ENCODE measurements around the gene AHCYL1.

Gene AHCYL1

DNA sequence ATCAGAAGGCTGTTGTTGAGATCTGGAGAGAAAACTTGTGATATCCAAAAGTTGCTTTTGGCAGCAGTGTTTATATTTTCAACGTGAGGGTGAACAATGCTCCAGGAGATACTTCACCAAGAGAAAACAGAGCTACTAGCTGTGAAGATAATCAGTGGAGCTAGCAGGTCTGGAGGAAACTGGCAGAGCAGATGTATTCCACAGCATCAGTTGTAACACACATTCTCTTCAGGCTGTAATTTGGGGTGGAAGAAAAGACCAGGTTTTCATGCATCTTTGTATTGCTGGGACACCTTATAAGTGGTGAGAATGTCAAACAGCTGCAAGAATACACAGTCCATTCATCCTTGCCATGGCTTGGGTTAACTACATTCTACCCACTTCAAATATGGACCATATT is 22.0 kb downstream of the AHCYL1 start:
- TF ChIP-seq, protein P1, sequence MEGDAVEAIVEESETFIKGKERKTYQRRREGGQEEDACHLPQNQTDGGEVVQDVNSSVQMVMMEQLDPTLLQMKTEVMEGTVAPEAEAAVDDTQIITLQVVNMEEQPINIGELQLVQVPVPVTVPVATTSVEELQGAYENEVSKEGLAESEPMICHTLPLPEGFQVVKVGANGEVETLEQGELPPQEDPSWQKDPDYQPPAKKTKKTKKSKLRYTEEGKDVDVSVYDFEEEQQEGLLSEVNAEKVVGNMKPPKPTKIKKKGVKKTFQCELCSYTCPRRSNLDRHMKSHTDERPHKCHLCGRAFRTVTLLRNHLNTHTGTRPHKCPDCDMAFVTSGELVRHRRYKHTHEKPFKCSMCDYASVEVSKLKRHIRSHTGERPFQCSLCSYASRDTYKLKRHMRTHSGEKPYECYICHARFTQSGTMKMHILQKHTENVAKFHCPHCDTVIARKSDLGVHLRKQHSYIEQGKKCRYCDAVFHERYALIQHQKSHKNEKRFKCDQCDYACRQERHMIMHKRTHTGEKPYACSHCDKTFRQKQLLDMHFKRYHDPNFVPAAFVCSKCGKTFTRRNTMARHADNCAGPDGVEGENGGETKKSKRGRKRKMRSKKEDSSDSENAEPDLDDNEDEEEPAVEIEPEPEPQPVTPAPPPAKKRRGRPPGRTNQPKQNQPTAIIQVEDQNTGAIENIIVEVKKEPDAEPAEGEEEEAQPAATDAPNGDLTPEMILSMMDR (conservative IDR thresholded peaks at IDR 0.05; ENCODE audit: low read length): no peak
- H3K4me3 ChIP-seq (ENCODE audit: low read length): no peak overlapping the region
- DNase-seq (ENCODE audit: low read depth): no peak

DNA sequence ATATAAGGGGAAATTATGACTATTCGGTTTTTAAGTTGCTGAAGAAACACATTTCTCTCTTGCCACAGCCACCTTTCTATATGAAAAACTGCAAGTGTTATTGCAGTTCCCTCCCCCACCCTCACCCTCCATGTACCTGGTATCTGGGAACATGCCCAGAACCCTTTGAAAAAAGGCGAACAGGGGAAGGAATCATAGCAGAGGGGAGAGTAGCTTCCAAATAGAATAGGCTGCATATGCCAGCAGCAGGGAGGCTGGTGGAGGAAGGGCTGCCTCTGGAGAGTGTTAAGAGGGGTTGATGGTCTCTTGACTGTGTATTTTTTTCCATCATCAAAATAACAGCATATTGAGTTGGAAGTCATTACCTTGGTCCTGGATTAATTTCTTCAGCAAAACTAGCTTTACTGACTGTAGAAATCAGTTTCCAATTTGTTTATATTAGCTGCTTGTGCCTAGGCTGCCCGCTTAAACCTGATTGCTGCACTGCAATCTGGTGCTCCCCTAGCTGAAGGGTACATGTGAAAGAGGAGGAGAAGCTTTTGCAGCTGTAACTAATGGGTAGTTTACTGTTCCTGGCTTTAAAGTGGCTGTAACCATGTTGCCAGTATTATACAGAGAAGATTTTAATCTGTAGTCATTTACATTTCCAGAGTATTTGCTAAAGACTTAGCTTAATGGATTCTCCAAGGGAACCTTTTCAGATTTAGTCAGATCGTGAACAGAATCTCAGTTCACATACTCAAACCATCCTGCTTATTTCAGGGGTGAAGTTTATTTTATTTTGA is 22.7 kb downstream of the AHCYL1 start:
- TF ChIP-seq, protein P1 (conservative IDR thresholded peaks at IDR 0.05; ENCODE audit: low read length): no peak
- no peak overlapping the region for H3K4me3 ChIP-seq (ENCODE audit: low read length)
- no peak for DNase-seq (ENCODE audit: low read depth)

DNA sequence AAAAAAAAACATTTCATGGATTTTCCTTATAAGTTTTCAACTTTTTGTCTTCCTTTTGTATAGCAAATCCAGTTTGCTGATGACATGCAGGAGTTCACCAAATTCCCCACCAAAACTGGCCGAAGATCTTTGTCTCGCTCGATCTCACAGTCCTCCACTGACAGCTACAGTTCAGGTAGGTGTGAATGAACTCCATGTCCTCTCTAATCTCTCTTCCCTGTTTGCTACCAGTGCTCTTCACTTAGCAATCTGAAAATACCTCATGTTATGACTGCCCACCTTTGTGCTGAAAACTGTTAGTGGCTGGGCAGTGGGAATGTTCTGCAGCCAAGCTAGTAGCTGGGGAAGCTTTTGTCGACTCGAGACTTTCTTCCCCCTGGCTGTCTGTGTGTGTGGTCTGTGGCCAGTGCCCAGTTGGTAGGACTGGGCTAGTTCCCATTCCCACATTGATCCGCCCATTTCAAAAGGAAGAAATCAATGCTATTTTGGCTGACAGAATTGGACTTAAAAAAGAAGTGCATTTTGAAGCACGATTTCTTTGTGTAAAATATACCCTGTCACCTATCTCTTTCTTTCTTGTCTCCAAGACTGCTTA is 24.5 kb downstream of the AHCYL1 start:
- no peak overlapping the region for H3K4me3 ChIP-seq (ENCODE audit: low read length)
- DNase-seq (ENCODE audit: low read depth): no peak
- TF ChIP-seq, protein P1 (conservative IDR thresholded peaks at IDR 0.05; ENCODE audit: low read length): no peak

DNA sequence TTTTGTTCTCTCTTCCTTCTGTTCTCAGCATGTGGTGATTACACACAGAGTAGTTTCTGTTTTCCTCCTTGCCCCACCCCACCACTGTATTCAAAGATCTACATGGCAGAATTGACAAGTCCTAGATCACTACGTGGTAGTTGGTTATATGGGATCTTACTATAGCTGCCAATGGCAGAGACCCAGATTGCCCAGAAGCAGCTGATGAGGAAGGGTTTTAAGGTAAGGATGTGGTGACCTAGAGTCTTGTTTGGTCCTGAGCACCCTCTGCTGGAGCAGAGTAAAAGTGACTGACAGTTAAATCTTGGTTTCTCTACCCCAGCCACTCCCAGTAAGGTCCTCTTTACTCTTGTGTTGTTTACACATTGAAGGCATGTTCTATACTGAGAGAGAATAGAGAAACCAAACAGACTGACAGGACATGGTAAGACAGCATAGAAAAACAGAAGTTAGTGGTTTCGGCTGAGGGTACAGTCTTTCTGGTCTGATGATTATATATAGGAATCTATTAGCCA is 27.0 kb downstream of the AHCYL1 start:
- TF ChIP-seq, protein P1 (conservative IDR thresholded peaks at IDR 0.05; ENCODE audit: low read length): peak; percentile 73
- peak; percentile 66 for DNase-seq (ENCODE audit: low read depth)

DNA sequence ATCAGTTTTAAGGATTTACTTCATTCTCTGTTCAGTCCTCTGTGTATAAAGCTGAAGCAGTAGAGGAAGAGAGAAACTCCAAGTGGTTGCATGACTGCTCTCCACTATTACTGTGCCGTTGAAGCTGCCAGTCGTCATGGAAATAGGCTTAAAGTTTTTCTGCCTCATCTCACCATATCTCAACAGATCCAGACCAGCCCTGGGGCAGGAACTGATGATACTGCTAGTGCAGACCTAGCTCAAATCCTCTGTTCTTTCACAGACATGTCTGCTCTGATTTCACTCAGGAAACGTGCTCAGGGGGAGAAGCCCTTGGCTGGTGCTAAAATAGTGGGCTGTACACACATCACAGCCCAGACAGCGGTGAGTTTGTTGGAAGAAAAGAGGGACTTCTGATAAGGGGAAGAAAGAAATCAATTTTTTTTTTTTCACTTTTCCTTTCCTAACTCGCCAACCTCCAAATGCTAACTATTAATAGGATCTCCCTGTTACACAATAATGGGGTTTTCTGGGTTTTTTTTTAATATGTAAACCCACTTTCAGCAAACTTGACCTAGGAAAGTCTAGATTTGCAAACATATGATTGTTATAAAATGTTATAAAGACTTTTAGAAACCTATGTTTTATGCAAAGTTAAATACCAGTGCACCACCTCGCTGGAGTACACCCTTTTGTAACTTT is 27.7 kb downstream of the AHCYL1 start:
- TF ChIP-seq, protein P1 (conservative IDR thresholded peaks at IDR 0.05; ENCODE audit: low read length): no peak
- no peak overlapping the region for H3K4me3 ChIP-seq (ENCODE audit: low read length)
- no peak for DNase-seq (ENCODE audit: low read depth)

More for the DNA sequence above, 27.0 kb downstream of the AHCYL1 start:
- no peak overlapping the region for H3K4me3 ChIP-seq (ENCODE audit: low read length)

DNA sequence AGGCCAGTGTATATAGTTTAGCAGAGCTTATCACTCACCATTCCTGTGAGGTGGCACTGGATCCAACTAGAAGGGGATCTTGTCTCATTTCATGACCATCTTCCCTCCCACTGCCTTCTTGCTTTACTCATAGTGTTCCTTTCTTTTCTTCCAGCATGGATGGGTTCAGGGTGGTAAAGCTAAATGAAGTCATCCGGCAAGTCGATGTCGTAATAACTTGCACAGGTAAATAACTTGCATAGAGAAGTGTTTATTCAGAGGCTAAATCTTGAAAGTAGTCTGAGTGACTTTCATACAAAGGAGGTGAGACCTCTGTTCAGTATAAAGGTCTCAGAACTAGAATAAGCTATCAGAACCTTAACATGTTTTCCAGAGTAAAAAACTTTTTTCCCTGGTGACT is 33.2 kb downstream of the AHCYL1 start:
- H3K4me3 ChIP-seq (ENCODE audit: low read length): no peak overlapping the region
- TF ChIP-seq, protein P1 (conservative IDR thresholded peaks at IDR 0.05; ENCODE audit: low read length): no peak
- no peak for DNase-seq (ENCODE audit: low read depth)

Data from AG10803 (cell line).